Glutamatergic neuron (in vitro differentiated cells): ENCODE data around the gene SDR39U1. TPM values are rescaled to one million over a fixed set of nuclear protein-coding genes. Genes with fewer than 3 reads are reported as not detected.

Source experiments
- DNase-seq: peaks from one replicate; pipeline ENCODE4 v3.0.0; 2022
- H3K27ac Mint-ChIP-seq: one replicate; pipeline ENCODE4 v1.8.0; 2020; ENCODE audit warnings: mild to moderate bottlenecking, mixed read lengths, inconsistent platforms; ENCODE audit not compliant: unreplicated experiment
- H3K27me3 Mint-ChIP-seq: one replicate; pipeline ENCODE4 v1.8.0; 2020; ENCODE audit warnings: mild to moderate bottlenecking, moderate library complexity, mixed read lengths, inconsistent platforms; ENCODE audit not compliant: unreplicated experiment
- H3K36me3 Mint-ChIP-seq: one replicate; pipeline ENCODE4 v1.8.0; 2020; ENCODE audit warnings: mild to moderate bottlenecking, mixed read lengths, inconsistent platforms; ENCODE audit not compliant: unreplicated experiment
- H3K4me1 Mint-ChIP-seq: one replicate; pipeline ENCODE4 v1.8.0; 2020; ENCODE audit warnings: mild to moderate bottlenecking, low read depth, mixed read lengths, inconsistent platforms; ENCODE audit not compliant: unreplicated experiment
- H3K4me3 Mint-ChIP-seq: one replicate; pipeline ENCODE4 v1.8.0; 2020; ENCODE audit warnings: mild to moderate bottlenecking, mixed read lengths, inconsistent platforms; ENCODE audit not compliant: unreplicated experiment
- H3K9me3 Mint-ChIP-seq: one replicate; pipeline ENCODE4 v1.8.0; 2020; ENCODE audit warnings: mild to moderate bottlenecking, moderate library complexity, mixed read lengths, inconsistent platforms; ENCODE audit not compliant: unreplicated experiment
- total RNA-seq: library from RNA; stranded (reverse); fragmentation: NEBNext Ultra II Directional; extraction: Animal tissue kit (Norgen Biotek cat#: 25700); gene quantifications from one replicate; pipeline ENCODE4 v1.2.1, GENCODE V29; 2021; ENCODE audit not compliant: unreplicated experiment
- TF ChIP-seq, protein P1 (sequence below): fragments of 200-600 bp; sonication (generic); IDR thresholded peaks from one replicate; pipeline ENCODE4 v1.5.0; 2021; ENCODE audit not compliant: partially characterized antibody, unreplicated experiment

Gene SDR39U1
- total RNA-seq, 1 donor from 2014 or later, result 70.4 TPM

DNA sequence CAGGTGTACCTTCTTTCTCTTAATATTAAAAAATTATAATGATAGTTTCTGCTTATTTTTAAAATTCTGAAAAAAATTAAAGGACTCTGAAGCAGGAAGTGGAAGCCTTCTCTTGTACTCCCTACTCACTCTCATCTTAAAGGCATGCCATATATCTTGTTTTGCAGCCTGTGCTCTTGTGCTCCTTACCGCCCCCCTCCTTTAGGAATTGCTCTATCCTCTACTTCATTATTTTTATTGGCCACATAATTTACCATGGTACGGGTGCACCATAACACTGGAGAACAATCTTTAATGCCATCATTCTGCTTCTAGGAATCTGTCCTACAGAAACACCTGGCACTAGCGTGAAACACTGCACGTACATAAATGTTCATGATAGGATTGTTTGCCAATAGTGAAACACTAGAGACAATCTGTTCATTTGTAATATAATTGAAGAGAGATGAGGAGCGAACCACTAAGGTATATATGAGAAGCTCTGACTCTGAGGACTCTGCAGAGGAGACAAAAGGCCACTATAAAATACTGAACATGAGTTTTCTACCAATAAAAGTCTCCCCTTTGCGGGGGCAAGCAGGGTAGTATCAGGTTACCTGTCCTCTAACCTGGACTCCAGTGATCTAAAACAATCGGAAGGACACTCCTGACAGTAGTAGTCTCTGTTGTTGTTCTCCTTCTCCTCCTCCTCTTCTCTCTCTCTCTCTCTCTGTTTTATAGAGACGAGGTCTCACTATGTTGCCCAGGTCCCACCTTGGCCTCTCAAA, 50.1 kb downstream of the SDR39U1 start:
- H3K36me3 Mint-ChIP-seq, result no peaks in the 10 kb centered on the region
- no peak overlapping the region for H3K27ac Mint-ChIP-seq
- no peaks in the 10 kb centered on the region for H3K4me1 Mint-ChIP-seq
- no peak overlapping the region for H3K4me3 Mint-ChIP-seq
- DNase-seq, result no peak
- no peaks in the 10 kb centered on the region for H3K9me3 Mint-ChIP-seq
- TF ChIP-seq, protein P1, sequence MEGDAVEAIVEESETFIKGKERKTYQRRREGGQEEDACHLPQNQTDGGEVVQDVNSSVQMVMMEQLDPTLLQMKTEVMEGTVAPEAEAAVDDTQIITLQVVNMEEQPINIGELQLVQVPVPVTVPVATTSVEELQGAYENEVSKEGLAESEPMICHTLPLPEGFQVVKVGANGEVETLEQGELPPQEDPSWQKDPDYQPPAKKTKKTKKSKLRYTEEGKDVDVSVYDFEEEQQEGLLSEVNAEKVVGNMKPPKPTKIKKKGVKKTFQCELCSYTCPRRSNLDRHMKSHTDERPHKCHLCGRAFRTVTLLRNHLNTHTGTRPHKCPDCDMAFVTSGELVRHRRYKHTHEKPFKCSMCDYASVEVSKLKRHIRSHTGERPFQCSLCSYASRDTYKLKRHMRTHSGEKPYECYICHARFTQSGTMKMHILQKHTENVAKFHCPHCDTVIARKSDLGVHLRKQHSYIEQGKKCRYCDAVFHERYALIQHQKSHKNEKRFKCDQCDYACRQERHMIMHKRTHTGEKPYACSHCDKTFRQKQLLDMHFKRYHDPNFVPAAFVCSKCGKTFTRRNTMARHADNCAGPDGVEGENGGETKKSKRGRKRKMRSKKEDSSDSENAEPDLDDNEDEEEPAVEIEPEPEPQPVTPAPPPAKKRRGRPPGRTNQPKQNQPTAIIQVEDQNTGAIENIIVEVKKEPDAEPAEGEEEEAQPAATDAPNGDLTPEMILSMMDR, result no peak
- H3K27me3 Mint-ChIP-seq, result peaks cover 6% of the 10 kb centered on the region

DNA sequence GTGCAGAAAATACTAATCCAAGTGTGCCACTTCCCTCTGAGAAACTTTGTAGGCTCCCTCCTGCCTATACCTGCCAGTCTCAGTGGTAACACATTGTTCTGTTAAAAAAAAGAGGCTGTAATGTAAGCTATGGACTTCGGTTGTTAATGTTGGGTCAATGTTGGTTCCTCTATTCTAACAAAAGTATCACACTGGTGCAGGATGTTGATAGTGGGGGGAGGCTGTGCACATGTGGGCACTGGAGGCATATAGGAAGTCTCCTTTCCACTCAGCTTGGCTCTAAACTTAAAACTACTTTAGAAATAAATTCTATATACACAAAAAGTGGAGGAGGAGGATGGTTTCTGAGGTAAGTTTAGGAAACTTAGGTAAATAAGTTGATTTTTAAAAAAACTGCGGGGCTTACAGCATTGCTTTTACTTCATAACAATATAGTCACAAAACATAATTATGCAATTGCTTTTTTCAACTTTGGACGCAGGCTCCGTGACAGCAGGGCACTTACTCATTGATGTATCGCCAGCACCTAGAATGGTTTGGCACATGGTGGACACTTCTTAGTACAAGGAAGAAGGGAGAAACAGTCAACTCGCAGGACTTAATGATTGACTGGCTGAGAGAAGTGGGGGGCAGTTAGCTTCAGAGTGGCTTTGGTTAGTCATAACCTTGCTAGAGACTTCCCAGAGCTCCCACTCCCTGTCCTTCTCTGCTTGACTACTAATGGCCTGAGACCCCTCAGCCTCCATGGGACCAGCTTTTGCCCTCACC, 51.7 kb downstream of the SDR39U1 start:
- Mint-ChIP-seq H3K4me1 (no peaks in the 10 kb centered on the region), H3K27me3 (peaks cover 4% of the 10 kb centered on the region), H3K9me3 (no peaks in the 10 kb centered on the region), H3K4me3 (no peak overlapping the region), H3K27ac (no peak overlapping the region), H3K36me3 (no peaks in the 10 kb centered on the region)
- TF ChIP-seq, protein P1, result no peak
- no peak for DNase-seq

Other genes starting within 250 kb of the SDR39U1 start
- gene TM9SF1, start 247.3 kb downstream of the SDR39U1 start, total RNA-seq, result 35.0 TPM
- gene TSSK4, start 237.1 kb downstream of the SDR39U1 start, total RNA-seq, result not detected
- gene CHMP4A, start 229.3 kb downstream of the SDR39U1 start, total RNA-seq, result 32.4 TPM
- 25.5 TPM for gene MDP1, start 226.7 kb downstream of the SDR39U1 start, total RNA-seq
- 169 TPM for gene NEDD8, start 210.4 kb downstream of the SDR39U1 start, total RNA-seq
- 55.8 TPM for gene GMPR2, start 209.8 kb downstream of the SDR39U1 start, total RNA-seq
- gene TINF2, start 200.2 kb downstream of the SDR39U1 start, total RNA-seq, result 67.0 TPM
- 4.2 TPM for gene TGM1, start 179.6 kb downstream of the SDR39U1 start, total RNA-seq
- 30.3 TPM for gene RABGGTA, start 171.2 kb downstream of the SDR39U1 start, total RNA-seq
- gene DHRS1, start 143.0 kb downstream of the SDR39U1 start, total RNA-seq, result 25.1 TPM
- 29.2 TPM for gene NOP9, start 142.9 kb downstream of the SDR39U1 start, total RNA-seq
- gene CIDEB, start 134.8 kb downstream of the SDR39U1 start, total RNA-seq, result 1.8 TPM
- 8.9 TPM for gene LTB4R2, start 132.6 kb downstream of the SDR39U1 start, total RNA-seq
- gene LTB4R, start 131.3 kb downstream of the SDR39U1 start, total RNA-seq, result 7.1 TPM
- gene ADCY4, start 107.7 kb downstream of the SDR39U1 start, total RNA-seq, result not detected
- not detected for gene RIPK3, start 102.8 kb downstream of the SDR39U1 start, total RNA-seq
- 11.4 TPM for gene NFATC4, start 74.6 kb downstream of the SDR39U1 start, total RNA-seq
- 33.5 TPM for gene NYNRIN, start 43.8 kb downstream of the SDR39U1 start, total RNA-seq
- 0.51 TPM for gene CBLN3, start 13.1 kb downstream of the SDR39U1 start, total RNA-seq
- 28.9 TPM for gene KHNYN, start 12.8 kb downstream of the SDR39U1 start, total RNA-seq
- gene CMA1, start 65.5 kb upstream of the SDR39U1 start, total RNA-seq, result not detected
- not detected for gene CTSG, start 133.5 kb upstream of the SDR39U1 start, total RNA-seq
- gene GZMH, start 166.9 kb upstream of the SDR39U1 start, total RNA-seq, result not detected
- gene GZMB, start 191.4 kb upstream of the SDR39U1 start, total RNA-seq, result not detected